HCT116 (cell line): ENCODE measurements around the gene DENND11. TPM values are rescaled to one million over a fixed set of nuclear protein-coding genes. Genes with fewer than 3 reads are reported as not detected.

Source experiments
- ATAC-seq: fragments of 200-7000 bp; cut with Tn5 transposase; 2 replicates; pipeline ENCODE4 v1.9.1; 2020; ENCODE audit warnings: mild to moderate bottlenecking, moderate library complexity
- BruUV-seq: library from RNA; stranded (reverse); fragments of 400-500 nt; replicated peaks from 2 replicates; lab custom pipeline; 2021; lab: Mats Ljungman, UMichigan
- CTCF ChIA-PET: fragments of 300-600 bp; sonication (Branson Sonifier 250); formaldehyde crosslinking; loops from one replicate; lab custom pipeline; 2021; ENCODE audit warnings: antibody characterized with exemption; lab: Charles Lee
- POLR2A ChIA-PET: fragments of 300-600, 350-600 bp; sonication (Branson Sonifier 250); formaldehyde crosslinking; loops from one replicate; lab custom pipeline; 2021; ENCODE audit warnings: antibody characterized with exemption; lab: Charles Lee
- RAD21 ChIA-PET, 2 experiments: fragments of 300-600 bp; sonication (Branson Sonifier 250); formaldehyde crosslinking; loops; one replicate each; lab custom pipeline; 2023; ENCODE audit warnings: low total read pairs in 2 of 2; ENCODE audit not compliant: uncharacterized antibody in 2 of 2, unreplicated experiment in 2 of 2, low non-redundant PET in 1 of 2; lab: Charles Lee
- DNase-seq: peaks from one replicate; pipeline ENCODE4 v3.0.0-alpha.2; 2010; ENCODE audit warnings: low read depth, low spot score
- H2AFZ ChIP-seq: fragments of 200-600 bp; shearing (Covaris generic), sonication (generic); 2 replicates; pipeline ENCODE4 v1.6.1; 2017; ENCODE audit warnings: low read depth, mixed run types, mixed read lengths, antibody characterized with exemption, low read length; ENCODE audit not compliant: poor library complexity, severe bottlenecking
- H3K27ac ChIP-seq: 2 replicates; pipeline ENCODE4 v1.5.1; 2012; ENCODE audit warnings: low read depth, low read length
- H3K27me3 ChIP-seq: fragments of 200-600 bp; sonication (generic); 2 replicates; pipeline ENCODE4 v1.6.1; 2016; ENCODE audit warnings: mixed run types, low read length, mixed read lengths; ENCODE audit not compliant: insufficient read depth
- H3K36me3 ChIP-seq, 2 experiments: fragments of 200-500 bp in 1 of 2; fragments of 200-600 bp in 1 of 2; sonication (Bioruptor generic) in 1 of 2; sonication (generic) in 1 of 2; 2 replicates each; pipeline versions ENCODE4 v1.5.1 to v1.6.1; 2014 to 2016; ENCODE audit warnings: low read length in 2 of 2, inconsistent platforms in 1 of 2, mixed read lengths in 1 of 2, mixed run types in 1 of 2; ENCODE audit not compliant: insufficient read depth in 2 of 2, control insufficient read depth in 1 of 2
- H3K4me1 ChIP-seq, 2 experiments: fragments of 200-600 bp in 1 of 2; sonication (generic) in 1 of 2; 2 replicates each; pipeline versions ENCODE4 v1.5.1 to v1.6.1; 2012 to 2017; ENCODE audit warnings: low read length in 2 of 2, inconsistent platforms in 1 of 2, mild to moderate bottlenecking in 1 of 2, mixed read lengths in 1 of 2, mixed run types in 1 of 2, moderate library complexity in 1 of 2; ENCODE audit not compliant: insufficient read depth in 2 of 2, control insufficient read depth in 1 of 2
- H3K4me2 ChIP-seq: fragments of 200-600 bp; sonication (generic); 2 replicates; pipeline ENCODE4 v1.6.1; 2017; ENCODE audit warnings: mixed run types, low read length, mixed read lengths
- H3K4me3 ChIP-seq, 2 experiments: fragments of 200-600 bp in 1 of 2; sonication (generic) in 1 of 2; replicated peaks in 1 of 2; 2 replicates each; pipeline ENCODE4 v1.5.1; 2011 to 2016; ENCODE audit warnings: low read length in 2 of 2, control low read depth in 1 of 2, low read depth in 1 of 2, mild to moderate bottlenecking in 1 of 2, mixed read lengths in 1 of 2, mixed run types in 1 of 2
- H3K79me2 ChIP-seq: fragments of 200-600 bp; sonication (generic); 2 replicates; pipeline ENCODE4 v1.6.1; 2017; ENCODE audit warnings: mild to moderate bottlenecking, mixed run types, low read length, moderate library complexity, mixed read lengths; ENCODE audit not compliant: insufficient read depth
- H3K9ac ChIP-seq: fragments of 200-600 bp; sonication (generic); 2 replicates; pipeline ENCODE4 v1.6.1; 2016; ENCODE audit warnings: low read length, mixed read lengths
- H3K9me2 ChIP-seq: fragments of 200-600 bp; sonication (generic), shearing (Covaris generic); 2 replicates; pipeline ENCODE4 v1.6.1; 2017; ENCODE audit warnings: mixed run types, mild to moderate bottlenecking, moderate library complexity; ENCODE audit not compliant: insufficient read depth
- H3K9me3 ChIP-seq, 2 experiments: fragments of 200-500 bp in 1 of 2; fragments of 200-600 bp in 1 of 2; sonication (Bioruptor generic) in 1 of 2; sonication (generic) in 1 of 2; 2 replicates each; pipeline ENCODE4 v1.6.1; 2014 to 2017; ENCODE audit warnings: low read length in 2 of 2, mixed read lengths in 2 of 2, inconsistent platforms in 1 of 2, low read depth in 1 of 2, mild to moderate bottlenecking in 1 of 2, mixed run types in 1 of 2, moderate library complexity in 1 of 2; ENCODE audit not compliant: control insufficient read depth in 1 of 2, insufficient read depth in 1 of 2
- H4K20me1 ChIP-seq: fragments of 200-600 bp; sonication (generic), shearing (Covaris generic); 2 replicates; pipeline ENCODE4 v1.6.1; 2017; ENCODE audit warnings: mixed run types, mild to moderate bottlenecking, moderate library complexity; ENCODE audit not compliant: insufficient read depth
- ATF3 ChIP-seq: IDR thresholded peaks from 2 replicates; pipeline ENCODE4 v1.6.1; 2012
- CTCF ChIP-seq, 3 experiments: fragments of 200-600 bp in 1 of 3; sonication (generic) in 1 of 3; IDR thresholded peaks in 2 of 3; conservative IDR thresholded peaks in 1 of 3; 2 replicates each; pipeline ENCODE4 v1.5.1; 2012 to 2017; ENCODE audit warnings: low read depth in 2 of 3, low read length in 2 of 3, antibody characterized with exemption in 1 of 3, borderline replicate concordance in 1 of 3, control low read depth in 1 of 3, mild to moderate bottlenecking in 1 of 3, mixed read lengths in 1 of 3, mixed run types in 1 of 3, moderate library complexity in 1 of 3; ENCODE audit not compliant: insufficient read depth in 1 of 3
- ELF1 ChIP-seq: IDR thresholded peaks from 2 replicates; pipeline ENCODE4 v1.6.1; 2012; ENCODE audit warnings: low read depth, borderline replicate concordance
- EZH2 ChIP-seq: fragments of 200-600 bp; sonication (generic); IDR thresholded peaks from 2 replicates; pipeline ENCODE4 v1.6.1; 2017; ENCODE audit warnings: antibody characterized with exemption, mixed run types
- JUND ChIP-seq: IDR thresholded peaks from 2 replicates; pipeline ENCODE4 v1.6.1; 2012
- POLR2AphosphoS5 ChIP-seq: IDR thresholded peaks from 2 replicates; pipeline ENCODE4 v1.6.1; 2011; ENCODE audit warnings: mild to moderate bottlenecking, low read depth, low read length, moderate library complexity
- REST ChIP-seq: IDR thresholded peaks from 2 replicates; pipeline ENCODE4 v1.6.1; 2012; ENCODE audit warnings: low read depth
- SIN3A ChIP-seq: IDR thresholded peaks from 2 replicates; pipeline ENCODE4 v1.6.1; 2012; ENCODE audit warnings: low read depth
- SP1 ChIP-seq: IDR thresholded peaks from 2 replicates; pipeline ENCODE4 v1.6.1; 2012; ENCODE audit warnings: low read depth
- SRF ChIP-seq: IDR thresholded peaks from 2 replicates; pipeline ENCODE4 v1.6.1; 2012; ENCODE audit warnings: low read depth
- ZBTB33 ChIP-seq: IDR thresholded peaks from 2 replicates; pipeline ENCODE4 v1.6.1; 2011; ENCODE audit warnings: mild to moderate bottlenecking, low read length, moderate library complexity; ENCODE audit not compliant: insufficient replicate concordance; ENCODE audit errors: extremely low read depth
- ZFX ChIP-seq: fragments of 450-650 bp; IDR thresholded peaks from 2 replicates; pipeline ENCODE4 v1.6.1; 2017
- ZNF274 ChIP-seq: fragments of 200-500 bp; sonication (Bioruptor generic); IDR thresholded peaks from 2 replicates; pipeline ENCODE4 v1.6.1; 2014; ENCODE audit warnings: mild to moderate bottlenecking, low read depth, low read length, inconsistent platforms
- intact Hi-C: fragments of 100-400 bp; cut with micrococcal nuclease; formaldehyde crosslinking; loops from 2 replicates; pipeline ENCODE4 v1.10.0; 2022
- total RNA-seq: library from RNA; stranded (reverse); gene quantifications from one replicate; pipeline ENCODE4 v1.2.1, GENCODE V29; 2021; ENCODE audit not compliant: unreplicated experiment

DENND11 gene
- total RNA-seq, 1 experiment from 2014 or later: 23.4 TPM

GRCh38 chr7:141706239-141707064 is 4.5 kb upstream of the DENND11 start:
- DNase-seq (no peak), ATAC-seq (no peak)
- ChIA-PET CTCF (no interaction called here), RAD21 (no interaction called here), POLR2A (no interaction called here)
- Histone ChIP-seq H3K79me2 (no peaks in the 10 kb centered on the region), H3K4me3 (no peak overlapping the region), H4K20me1 (no peaks in the 10 kb centered on the region), H3K36me3 (no peaks in the 10 kb centered on the region), H3K27ac (no peak overlapping the region), H3K9me3 (no peaks in the 10 kb centered on the region), H3K9ac (no peak overlapping the region), H3K9me2 (no peaks in the 10 kb centered on the region), H3K4me1 (peaks cover 8 to 10% of the 10 kb centered on the region in 2 experiments; a peak in 2 of 4 replicates), H3K27me3 (no peaks in the 10 kb centered on the region), H2AFZ (no peak overlapping the region), H3K4me2 (no peak overlapping the region)
- no TSS peak for BruUV-seq
- no peak for TF ChIP-seq SP1
- no peak for TF ChIP-seq ELF1
- TF ChIP-seq ZFX: no peak
- no peak for TF ChIP-seq ATF3
- TF ChIP-seq EZH2: no peak
- TF ChIP-seq JUND: no peak
- TF ChIP-seq SIN3A: no peak
- no peak for TF ChIP-seq CTCF (IDR thresholded peaks at IDR 0.05 in 2 of 3, conservative IDR thresholded peaks at IDR 0.05 in 1 of 3; ENCODE audit: borderline replicate concordance in 1 of 3, insufficient read depth in 1 of 3, low read depth in 2 of 3, low read length in 2 of 3)
- no peak for TF ChIP-seq SRF
- TF ChIP-seq ZBTB33: no peak
- no peak for TF ChIP-seq POLR2AphosphoS5
- TF ChIP-seq ZNF274: no peak
- no peak for TF ChIP-seq REST
- intact Hi-C loops: no loop called here
